AG10803 (cell line): ENCODE measurements around the gene DSCAML1.

Source experiments
- DNase-seq: peaks from one replicate; pipeline ENCODE4 v3.0.0; 2010; ENCODE audit warnings: low read depth
- H3K4me3 ChIP-seq: 2 replicates; pipeline ENCODE4 v1.5.1; 2011; ENCODE audit warnings: mild to moderate bottlenecking, low read length, control low read depth
- CTCF ChIP-seq: conservative IDR thresholded peaks from 2 replicates; pipeline ENCODE4 v1.5.1; 2011; ENCODE audit warnings: mild to moderate bottlenecking, low read length, control low read depth, inconsistent platforms

The DSCAML1 gene

DNA sequence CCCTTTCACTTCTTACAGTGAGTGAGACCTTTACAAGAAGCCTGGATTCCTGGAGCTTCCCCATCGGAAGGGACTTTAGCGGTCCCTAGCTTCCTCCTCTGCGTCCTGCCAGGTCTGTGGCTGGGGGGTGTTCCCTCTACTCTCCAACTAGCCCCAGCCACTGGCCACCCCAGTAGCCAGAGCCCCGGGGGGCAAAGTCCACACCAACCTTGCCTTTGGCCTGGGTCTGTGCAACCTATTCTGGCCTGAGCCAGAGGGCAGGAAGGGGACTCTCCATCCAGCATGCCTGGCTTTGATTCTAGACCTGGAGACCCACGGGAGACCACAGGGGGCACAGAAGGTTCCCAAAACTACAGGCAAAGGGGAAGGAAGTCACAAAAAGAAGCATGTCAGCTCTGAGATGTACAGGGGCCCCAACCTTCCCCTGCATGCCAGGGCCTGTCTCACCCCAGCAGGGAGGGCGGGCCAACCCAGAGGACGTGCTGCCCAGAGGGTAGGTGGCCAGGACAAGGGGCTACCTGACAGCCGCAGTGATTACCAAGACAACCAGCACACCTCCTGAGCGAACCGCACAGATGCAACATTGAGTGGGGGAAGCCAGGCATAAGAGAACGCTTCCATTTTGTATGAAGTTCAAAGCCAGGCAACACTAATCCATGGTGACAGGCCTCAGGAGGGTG is 52.4 kb downstream of the DSCAML1 start:
- no peak for DNase-seq

GRCh38 chr11:117743121-117743815 is 53.7 kb downstream of the DSCAML1 start:
- no peak for TF ChIP-seq CTCF
- no peak overlapping the region for H3K4me3 ChIP-seq
- no peak for DNase-seq

More for the DNA sequence above, 52.4 kb downstream of the DSCAML1 start:
- TF ChIP-seq CTCF: no peak
- H3K4me3 ChIP-seq: no peak overlapping the region

- no peak for DNase-seq
- no peak for TF ChIP-seq CTCF
- no peak overlapping the region for H3K4me3 ChIP-seq
Measured at GRCh38 chr11:117738246-117738957, 58.6 kb downstream of the DSCAML1 start.

DNA sequence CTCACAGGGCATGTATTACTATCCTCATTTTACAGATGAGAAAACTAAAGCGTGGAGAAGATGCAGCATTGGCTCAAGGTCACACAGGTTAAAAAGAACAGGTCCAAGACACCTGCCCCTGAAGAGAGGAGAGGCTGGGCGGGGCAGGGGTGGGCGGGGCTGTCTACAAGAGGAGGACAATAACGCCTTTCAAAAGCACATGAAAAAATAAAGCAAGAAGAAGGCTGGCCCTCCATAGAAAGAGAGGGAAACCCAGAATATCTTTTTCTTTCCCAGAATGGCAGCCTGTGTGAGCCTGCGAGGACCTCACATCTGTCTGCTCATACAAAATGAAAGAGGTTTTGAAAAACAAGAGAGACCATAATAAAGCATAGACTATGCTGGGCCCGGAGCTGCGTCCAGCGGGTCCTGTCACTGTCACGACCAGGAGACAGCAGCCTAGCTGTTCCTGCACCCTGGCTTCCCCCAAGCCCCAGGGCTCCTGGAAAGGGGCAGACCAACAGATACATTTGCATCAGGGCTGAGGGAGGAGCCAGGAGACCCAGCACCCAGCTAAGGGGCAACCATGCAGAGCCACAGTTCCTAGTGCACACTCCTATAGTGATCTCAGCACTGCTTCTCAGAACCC is 61.6 kb downstream of the DSCAML1 start:
- no peak for DNase-seq
- no peak overlapping the region for H3K4me3 ChIP-seq
- no peak for TF ChIP-seq CTCF

- DNase-seq: no peak
- TF ChIP-seq CTCF: no peak
- no peak overlapping the region for H3K4me3 ChIP-seq
Measured at GRCh38 chr11:117734601-117735024, 62.4 kb downstream of the DSCAML1 start.

DNA sequence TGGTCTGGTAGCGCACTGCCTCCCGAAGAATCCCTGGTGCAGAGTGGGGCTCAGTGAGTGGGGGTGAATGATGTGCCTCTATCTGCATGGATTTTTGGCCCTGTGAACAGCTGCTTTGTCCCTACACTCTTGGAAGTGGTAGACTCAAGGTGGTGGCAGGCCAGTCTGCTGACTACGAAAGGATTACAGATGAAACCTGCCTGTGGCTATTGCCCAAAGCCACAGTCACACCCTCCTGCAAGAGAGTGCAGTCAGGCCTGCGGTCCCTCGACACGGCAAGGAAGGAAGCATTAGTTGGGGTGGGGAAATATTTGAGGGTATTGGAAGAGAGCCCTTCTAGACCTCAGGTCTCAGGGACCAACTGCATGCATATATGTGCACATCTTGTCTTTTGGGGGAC is 63.7 kb downstream of the DSCAML1 start:
- no peak for TF ChIP-seq CTCF
- H3K4me3 ChIP-seq: no peak overlapping the region
- DNase-seq: no peak
